Upper lobe of right lung (tissue), 1 donor: ENCODE data around the gene MTNR1B. TPM values are rescaled to one million over a fixed set of nuclear protein-coding genes. Genes with fewer than 3 reads are reported as not detected.

Experiments
- ATAC-seq: fragments of 200-7000 bp; cut with Tn5 transposase; one replicate; pipeline ENCODE4 v1.9.1; 2020; ENCODE audit warnings: mild to moderate bottlenecking, moderate library complexity
- DNase-seq: peaks from one replicate; pipeline ENCODE4 v3.0.0-alpha.2; 2020
- H3K27ac ChIP-seq: fragments of 200-600 bp; one replicate; pipeline ENCODE4 v1.8.0; 2022
- H3K27me3 ChIP-seq: fragments of 200-600 bp; one replicate; pipeline ENCODE4 v1.8.0; 2022; ENCODE audit warnings: mild to moderate bottlenecking
- H3K36me3 ChIP-seq: fragments of 200-600 bp; one replicate; pipeline ENCODE4 v1.8.0; 2022
- H3K4me1 ChIP-seq: fragments of 200-600 bp; one replicate; pipeline ENCODE4 v1.8.0; 2022
- H3K4me3 ChIP-seq: fragments of 200-600 bp; one replicate; pipeline ENCODE4 v1.8.0; 2022; ENCODE audit warnings: mild to moderate bottlenecking
- H3K9me3 ChIP-seq: fragments of 200-600 bp; one replicate; pipeline ENCODE4 v1.8.0; 2022
- CTCF ChIP-seq: fragments of 200-600 bp; IDR thresholded peaks from one replicate; pipeline ENCODE4 v1.8.0; 2022; ENCODE audit warnings: antibody characterized with exemption
- intact Hi-C: fragments of 100-400 bp; cut with DNase I; formaldehyde crosslinking; loops from one replicate; pipeline ENCODE4 v1.11.0; 2022
- total RNA-seq: library from RNA; stranded (reverse); fragmentation: NEBNext Ultra II Directional; extraction: Animal tissue kit (Norgen Biotek cat#: 25700); gene quantifications from one replicate; pipeline ENCODE4 v1.2.1, GENCODE V29; 2021
- donor health status: DM: no; HTN: yes; CAD: no; lungs with severe emphysema.

Gene MTNR1B
- total RNA-seq, 1 donor from 2014 or later, result not detected

GRCh38 chr11:92931746-92932422, 37.6 kb upstream of the MTNR1B start:
- Histone ChIP-seq H3K27ac (no peak overlapping the region), H3K4me1 (no peaks in the 10 kb centered on the region), H3K36me3 (no peaks in the 10 kb centered on the region), H3K27me3 (no peaks in the 10 kb centered on the region), H3K9me3 (no peaks in the 10 kb centered on the region), H3K4me3 (no peak overlapping the region)
- DNase-seq (no peak), ATAC-seq (no peak)
- intact Hi-C loops, result no loop called here
- TF ChIP-seq CTCF, result no peak

- no peak overlapping the region for H3K4me3 ChIP-seq
- TF ChIP-seq CTCF, result no peak
- no peaks in the 10 kb centered on the region for H3K9me3 ChIP-seq
- no peaks in the 10 kb centered on the region for H3K4me1 ChIP-seq
- H3K27ac ChIP-seq, result no peak overlapping the region
- DNase-seq (no peak), ATAC-seq (no peak)
- no peaks in the 10 kb centered on the region for H3K27me3 ChIP-seq
- no peaks in the 10 kb centered on the region for H3K36me3 ChIP-seq
- intact Hi-C loops, result no loop called here
These were observed 30.1 kb upstream of the MTNR1B start for GRCh38 chr11:92939305-92939704.

- Histone ChIP-seq H3K4me1 (no peaks in the 10 kb centered on the region), H3K9me3 (no peaks in the 10 kb centered on the region), H3K36me3 (no peaks in the 10 kb centered on the region), H3K27ac (no peak overlapping the region), H3K4me3 (no peak overlapping the region), H3K27me3 (no peaks in the 10 kb centered on the region)
- intact Hi-C loops, result no loop called here
- DNase-seq (no peak), ATAC-seq (peak; percentile 76)
- peak; percentile 62 for TF ChIP-seq CTCF
These were observed 27.5 kb upstream of the MTNR1B start for GRCh38 chr11:92941676-92942571.

GRCh38 chr11:92946707-92947106, 22.7 kb upstream of the MTNR1B start:
- intact Hi-C loops, result no loop called here
- Histone ChIP-seq H3K4me1 (no peaks in the 10 kb centered on the region), H3K4me3 (no peak overlapping the region), H3K9me3 (no peaks in the 10 kb centered on the region), H3K27me3 (no peaks in the 10 kb centered on the region), H3K27ac (no peak overlapping the region), H3K36me3 (no peaks in the 10 kb centered on the region)
- no peak for DNase-seq
- ATAC-seq, result no peak
- no peak for TF ChIP-seq CTCF

- H3K9me3 ChIP-seq, result no peaks in the 10 kb centered on the region
- intact Hi-C loops, result no loop called here
- no peaks in the 10 kb centered on the region for H3K4me1 ChIP-seq
- no peak overlapping the region for H3K27ac ChIP-seq
- DNase-seq, result no peak
- H3K27me3 ChIP-seq, result no peaks in the 10 kb centered on the region
- ATAC-seq, result peak; percentile 35
- no peak for TF ChIP-seq CTCF
- no peak overlapping the region for H3K4me3 ChIP-seq
- H3K36me3 ChIP-seq, result no peaks in the 10 kb centered on the region
These were observed 21.3 kb upstream of the MTNR1B start for GRCh38 chr11:92948116-92948515.
